Small intestine (tissue), 7 donors: ENCODE measurements around the gene VPS26C. TPM values are rescaled to one million over a fixed set of nuclear protein-coding genes. Genes with fewer than 3 reads are reported as not detected.

Source experiments
- DNase-seq, 2 donors: peaks; one replicate each; pipeline versions ENCODE4 v3.0.0 to v3.0.0-alpha.2; 2013
- FAIRE-seq: peaks from 2 replicates; lab custom pipeline; 2012; peaks lifted over from hg19 to GRCh38; lab: Jason Lieb, UNC
- H3K27ac ChIP-seq, 3 donors: one replicate each; pipeline ENCODE4 v1.5.1; 2013; ENCODE audit warnings: low read length in 2 of 3, mild to moderate bottlenecking in 2 of 3, control low read depth in 1 of 3, inconsistent platforms in 1 of 3, low read depth in 1 of 3, moderate library complexity in 1 of 3
- H3K27me3 ChIP-seq, 3 donors: one replicate each; pipeline ENCODE4 v1.6.1; 2013; ENCODE audit warnings: low read length in 3 of 3, inconsistent platforms in 1 of 3; ENCODE audit not compliant: control insufficient read depth in 3 of 3, insufficient read depth in 3 of 3
- H3K36me3 ChIP-seq, 3 donors: one replicate each; pipeline ENCODE4 v1.6.1; 2013; ENCODE audit warnings: low read length in 3 of 3, inconsistent platforms in 1 of 3, low read depth in 1 of 3, mild to moderate bottlenecking in 1 of 3, moderate library complexity in 1 of 3; ENCODE audit not compliant: control insufficient read depth in 3 of 3, insufficient read depth in 2 of 3
- H3K4me1 ChIP-seq, 3 donors: one replicate each; pipeline ENCODE4 v1.6.1; 2013; ENCODE audit warnings: low read length in 2 of 3, inconsistent platforms in 1 of 3, low read depth in 1 of 3, mild to moderate bottlenecking in 1 of 3, moderate library complexity in 1 of 3; ENCODE audit not compliant: control insufficient read depth in 3 of 3, insufficient read depth in 2 of 3
- H3K4me3 ChIP-seq, 3 donors: one replicate each; pipeline ENCODE4 v1.5.1; 2013; ENCODE audit warnings: low read length in 3 of 3, control low read depth in 1 of 3, inconsistent platforms in 1 of 3, low read depth in 1 of 3, mild to moderate bottlenecking in 1 of 3, moderate library complexity in 1 of 3
- H3K9me3 ChIP-seq, 2 donors: one replicate each; pipeline ENCODE4 v1.6.1; 2013; ENCODE audit warnings: low read depth in 1 of 2, low read length in 1 of 2; ENCODE audit not compliant: control insufficient read depth in 2 of 2, insufficient read depth in 1 of 2
- WGBS, 3 donors: extraction: QIAGEN DNeasy Blood & Tissue Kit; methylation state at CpG; one replicate each; pipeline ENCODE4 v1.1.7; 2013; 5-methylcytosine and 5-hydroxymethylcytosine counted together
- polyA plus RNA-seq, 4 donors: library from polyadenylated mRNA; stranded (reverse) in 3 of 4; unstranded in 1 of 4; fragments of 200-250 nt in 3 of 4; fragments of 120-200 nt in 1 of 4; gene quantifications; one replicate each; pipeline versions ENCODE4 v1.2.1 to v1.2.3, GENCODE V29; 2013
- donor health status: healthy with polysubstance abuse.
- donor health status: control.
- donor health status: control.
- donor health status: Bipolar disorder and iron deficiency.
- donor health status: healthy.

VPS26C gene
- polyA plus RNA-seq, 4 donors = 28.2 to 54.6 (median 45.7) TPM

- Histone ChIP-seq H3K9me3 (no peaks in the 10 kb centered on the region), H3K36me3 (peaks cover 0 to 24% (median 5%) of the 10 kb centered on the region in 3 donors), H3K27ac (no peak overlapping the region), H3K4me3 (no peak overlapping the region), H3K4me1 (no peaks in the 10 kb centered on the region), H3K27me3 (no peaks in the 10 kb centered on the region)
- WGBS, 3 donors = 71 to 83% (median 75%) methylated on average over 12 of the region's 12 CpGs
- FAIRE-seq (no peak), DNase-seq (no peak)
These were observed 22.5 kb downstream of the VPS26C start for GRCh38 chr21:37244501-37245095.

GRCh38 chr21:37243961-37244360 lies 23.2 kb downstream of the VPS26C start:
- no peaks in the 10 kb centered on the region for H3K27me3 ChIP-seq
- peaks cover 0 to 27% (median 5%) of the 10 kb centered on the region in 3 donors for H3K36me3 ChIP-seq
- FAIRE-seq (no peak), DNase-seq (no peak)
- no peaks in the 10 kb centered on the region for H3K4me1 ChIP-seq
- no peaks in the 10 kb centered on the region for H3K9me3 ChIP-seq
- H3K27ac ChIP-seq = no peak overlapping the region
- no peak overlapping the region for H3K4me3 ChIP-seq
- WGBS, 3 donors = 96 to 100% (median 98%) methylated on average over 6 of the region's 6 CpGs

GRCh38 chr21:37241426-37241825 lies 25.7 kb downstream of the VPS26C start:
- no peaks in the 10 kb centered on the region for H3K27me3 ChIP-seq
- H3K4me3 ChIP-seq = no peak overlapping the region
- 78 to 87% (median 79%) methylated on average over 7 of the region's 7 CpGs for WGBS, 3 donors
- no peak overlapping the region for H3K27ac ChIP-seq
- H3K36me3 ChIP-seq = peaks cover 2 to 34% (median 9%) of the 10 kb centered on the region in 3 donors
- no peak for DNase-seq
- H3K4me1 ChIP-seq = no peaks in the 10 kb centered on the region
- FAIRE-seq = no peak
- no peaks in the 10 kb centered on the region for H3K9me3 ChIP-seq

GRCh38 chr21:37240978-37241377 lies 26.2 kb downstream of the VPS26C start:
- H3K36me3 ChIP-seq = peaks cover 2 to 36% (median 9%) of the 10 kb centered on the region in 3 donors

GRCh38 chr21:37237764-37238163 lies 29.4 kb downstream of the VPS26C start:
- no peak overlapping the region for H3K4me3 ChIP-seq
- FAIRE-seq = no peak
- no peaks in the 10 kb centered on the region for H3K27me3 ChIP-seq
- 58 to 69% (median 59%) methylated on average over 4 of the region's 4 CpGs for WGBS, 3 donors
- no peak overlapping the region for H3K27ac ChIP-seq
- no peaks in the 10 kb centered on the region for H3K9me3 ChIP-seq
- DNase-seq = no peak
- peaks cover 6 to 46% (median 9%) of the 10 kb centered on the region in 3 donors for H3K36me3 ChIP-seq
- no peaks in the 10 kb centered on the region for H3K4me1 ChIP-seq

More at GRCh38 chr21:37240978-37241377, 26.2 kb downstream of the VPS26C start:
- Histone ChIP-seq H3K27me3 (no peaks in the 10 kb centered on the region), H3K4me3 (no peak overlapping the region), H3K27ac (no peak overlapping the region), H3K4me1 (no peaks in the 10 kb centered on the region), H3K9me3 (no peaks in the 10 kb centered on the region)
- no peak for DNase-seq
- no peak for FAIRE-seq
- WGBS, 3 donors = 82 to 92% (median 86%) methylated on average over 8 of the region's 8 CpGs

GRCh38 chr21:37237346-37237745 lies 29.8 kb downstream of the VPS26C start:
- H3K4me3 ChIP-seq = no peak overlapping the region
- H3K27ac ChIP-seq = no peak overlapping the region
- DNase-seq (no peak), FAIRE-seq (no peak)
- H3K36me3 ChIP-seq = peaks cover 8 to 50% (median 13%) of the 10 kb centered on the region in 3 donors
- 91 to 94% (median 91%) methylated on average over 2 of the region's 2 CpGs for WGBS, 3 donors
- no peaks in the 10 kb centered on the region for H3K27me3 ChIP-seq
- H3K4me1 ChIP-seq = no peaks in the 10 kb centered on the region
- no peaks in the 10 kb centered on the region for H3K9me3 ChIP-seq

GRCh38 chr21:37233551-37234146 lies 33.5 kb downstream of the VPS26C start:
- no peak overlapping the region for H3K27ac ChIP-seq
- no peak for DNase-seq
- H3K4me1 ChIP-seq = no peaks in the 10 kb centered on the region
- 54 to 85% (median 57%) methylated on average over 9 of the region's 9 CpGs for WGBS, 3 donors
- H3K4me3 ChIP-seq = no peak overlapping the region
- no peaks in the 10 kb centered on the region for H3K9me3 ChIP-seq
- FAIRE-seq = no peak
- H3K27me3 ChIP-seq = no peaks in the 10 kb centered on the region
- H3K36me3 ChIP-seq = peaks cover 16 to 60% (median 19%) of the 10 kb centered on the region in 3 donors

- H3K9me3 ChIP-seq = no peaks in the 10 kb centered on the region
- no peak overlapping the region for H3K27ac ChIP-seq
- H3K36me3 ChIP-seq = peaks cover 18 to 72% (median 22%) of the 10 kb centered on the region in 3 donors
- no peak for DNase-seq
- WGBS, 3 donors = 85 to 93% (median 90%) methylated on average over 19 of the region's 19 CpGs
- H3K4me1 ChIP-seq = no peaks in the 10 kb centered on the region
- no peak overlapping the region for H3K4me3 ChIP-seq
- FAIRE-seq = no peak
- H3K27me3 ChIP-seq = no peaks in the 10 kb centered on the region
These were observed 34.7 kb downstream of the VPS26C start for GRCh38 chr21:37232274-37233018.
